Gastroesophageal sphincter (tissue), 4 donors: ENCODE data around the gene PYDC1. TPM values are rescaled to one million over a fixed set of nuclear protein-coding genes. Genes with fewer than 3 reads are reported as not detected.
"Not testable (repeated sequence)": the region's sequence is repeated elsewhere in the genome, so short reads cannot be mapped to it uniquely, and the experiment has no call there.

Experiments used
- ATAC-seq: fragments of 150-250 bp; one replicate; pipeline ENCODE4 v1.9.1; 2016; ENCODE audit warnings: mild to moderate bottlenecking, moderate library complexity
- H3K27ac ChIP-seq, 4 donors: fragments of 200-600 bp; sonication (generic) in 3 of 4; 1 replicate in 3 of 4; 2 replicates in 1 of 4; pipeline ENCODE4 v1.5.1; 2016 to 2019
- H3K27me3 ChIP-seq: fragments of 200-600 bp; sonication (generic); one replicate; pipeline ENCODE4 v1.5.1; 2019
- H3K36me3 ChIP-seq, 2 donors: fragments of 200-600 bp; sonication (generic); one replicate each; pipeline ENCODE4 v1.5.1; 2019; ENCODE audit warnings: control low read depth in 1 of 2
- H3K4me1 ChIP-seq, 3 donors: fragments of 200-600 bp; sonication (generic); 1 replicate in 2 of 3; 2 replicates in 1 of 3; pipeline ENCODE4 v1.5.1; 2016 to 2019; ENCODE audit warnings: control low read depth in 2 of 3
- H3K4me3 ChIP-seq, 2 donors: fragments of 200-600 bp; sonication (generic); one replicate each; pipeline ENCODE4 v1.5.1; 2019; ENCODE audit warnings: mild to moderate bottlenecking in 1 of 2, moderate library complexity in 1 of 2
- H3K9me3 ChIP-seq, 3 donors: fragments of 200-600 bp; sonication (generic); one replicate each; pipeline ENCODE4 v1.5.1; 2017 to 2019; ENCODE audit warnings: control low read depth in 2 of 3
- CTCF ChIP-seq, 4 experiments: fragments of 200-600 bp in 2 of 4; fragments of 450-650 bp in 2 of 4; sonication (generic) in 1 of 4; IDR thresholded peaks; one replicate each; pipeline ENCODE4 v1.5.1; 2017 to 2019; ENCODE audit warnings: antibody characterized with exemption in 4 of 4, mild to moderate bottlenecking in 2 of 4, moderate library complexity in 2 of 4
- EP300 ChIP-seq: sonication (generic); formaldehyde crosslinking; IDR thresholded peaks from one replicate; pipeline ENCODE4 v1.6.1; 2017; ENCODE audit warnings: antibody characterized with exemption, mild to moderate bottlenecking
- POLR2A ChIP-seq, 2 donors: fragments of 450-650 bp; IDR thresholded peaks; one replicate each; pipeline ENCODE4 v1.6.1; 2017; ENCODE audit warnings: antibody characterized with exemption in 2 of 2, mild to moderate bottlenecking in 2 of 2, moderate library complexity in 1 of 2
- POLR2AphosphoS5 ChIP-seq: sonication (generic); formaldehyde crosslinking; IDR thresholded peaks from one replicate; pipeline ENCODE4 v1.6.1; 2017; ENCODE audit warnings: antibody characterized with exemption
- WGBS, 2 donors: methylation state at CpG; one replicate each; pipeline ENCODE4 v1.1.5; 2018; ENCODE audit warnings: low coverage in 1 of 2; 5-methylcytosine and 5-hydroxymethylcytosine counted together
- total RNA-seq, 4 donors: library from RNA; depleted of rRNA; stranded (reverse); fragments of >200 nt; gene quantifications; one replicate each; pipeline ENCODE4 v1.1.0, GENCODE V29; 2016

The PYDC1 gene
- total RNA-seq, 4 donors from 2014 or later = 0.93 TPM; not detected in 3

- Histone ChIP-seq H3K4me1 (peaks cover 0 to 34% (median 11%) of the 10 kb centered on the region in 3 donors), H3K27ac (peak within 1 kb of the TSS in 3 of 4 donors; percentile 38 to 77 (median 56)), H3K9me3 (no peaks in the 10 kb centered on the region), H3K4me3 (peak within 1 kb of the TSS; percentile 53 to 63), H3K36me3 (peaks cover 0 to 29% of the 10 kb centered on the region in 2 donors), H3K27me3 (peaks cover 27% of the 10 kb centered on the region)
- WGBS, 2 donors = 37% methylated on average over 11 of the region's 69 CpGs; no CpG with 5 or more reads in 1 of the 2 donors
- ATAC-seq = peak; percentile 73
- TF ChIP-seq CTCF (IDR thresholded peaks at IDR 0.05) = no peak
- TF ChIP-seq EP300 = no peak
- peak; percentile 28 to 31 for TF ChIP-seq POLR2A (IDR thresholded peaks at IDR 0.05)
- no peak for TF ChIP-seq POLR2AphosphoS5
Observed at GRCh38 chr16:31202414-31203375, 14.2 kb downstream of the PYDC1 start, which contains the start of gene PYCARD. Gene PYCARD (minus strand): TSS chr16:31202760. CDS start chr16:31202690, 70 bp downstream.

- peak overlapping the region; percentile 53 to 63 for H3K4me3 ChIP-seq
- no CpG with 5 or more reads among the region's 35 CpGs for WGBS, 2 donors
- peak; percentile 16 for ATAC-seq
- no peaks in the 10 kb centered on the region for H3K9me3 ChIP-seq
- TF ChIP-seq POLR2A (IDR thresholded peaks at IDR 0.05) (no peak), EP300 (no peak), CTCF (IDR thresholded peaks at IDR 0.05) (no peak), POLR2AphosphoS5 (no peak)
- peak overlapping the region in 3 of 4 donors; percentile 38 to 77 (median 56) for H3K27ac ChIP-seq
- peaks cover 0 to 34% (median 11%) of the 10 kb centered on the region in 3 donors for H3K4me1 ChIP-seq
- H3K36me3 ChIP-seq = peaks cover 0 to 38% of the 10 kb centered on the region in 2 donors
- H3K27me3 ChIP-seq = peaks cover 18% of the 10 kb centered on the region
Observed at GRCh38 chr16:31201582-31202413, 15.1 kb downstream of the PYDC1 start.

- Histone ChIP-seq H3K4me1 (peaks cover 0 to 34% (median 11%) of the 10 kb centered on the region in 3 donors), H3K9me3 (no peaks in the 10 kb centered on the region), H3K4me3 (peak overlapping the region in 1 of 2 donors; percentile 63), H3K27ac (peak overlapping the region in 2 of 4 donors; percentile 56 to 77), H3K27me3 (peaks cover 14% of the 10 kb centered on the region), H3K36me3 (peaks cover 0 to 46% of the 10 kb centered on the region in 2 donors)
- WGBS, 2 donors = 23 to 48% methylated on average over 3 to 7 of the region's 8 CpGs
- ATAC-seq = no peak
- no peak for TF ChIP-seq POLR2A (IDR thresholded peaks at IDR 0.05)
- no peak for TF ChIP-seq EP300
- TF ChIP-seq CTCF (IDR thresholded peaks at IDR 0.05) = no peak
- no peak for TF ChIP-seq POLR2AphosphoS5
Observed at GRCh38 chr16:31200821-31201568, 15.9 kb downstream of the PYDC1 start.

GRCh38 chr16:31200111-31200510 lies 16.8 kb downstream of the PYDC1 start:
- not testable (repeated sequence) for H3K9me3 ChIP-seq, ATAC-seq
- H3K36me3 ChIP-seq = peaks cover 0 to 55% of the 10 kb centered on the region in 2 donors

More at GRCh38 chr16:31200111-31200510, 16.8 kb downstream of the PYDC1 start:
- peaks cover 0 to 34% (median 11%) of the 10 kb centered on the region in 3 donors for H3K4me1 ChIP-seq
- H3K27me3 ChIP-seq = peaks cover 14% of the 10 kb centered on the region
- not testable (repeated sequence) for H3K4me3 ChIP-seq, H3K27ac ChIP-seq
- 91 to 100% methylated on average over 5 to 6 of the region's 8 CpGs for WGBS, 2 donors
